T-helper 2 cell treated with Interferon-gamma antibody and Interleukin-4, amounts not matched to agents 5 μg/mL and 100 μg/mL, for 36 hours (primary cell): ENCODE data around the gene CLEC18B.
A peak's percentile ranks its signal among the peaks of the same experiment; 100 is the strongest.
"Not testable (repeated sequence)": the region's sequence is repeated elsewhere in the genome, so short reads cannot be mapped to it uniquely, and the experiment has no call there.

Source experiments
- DNase-seq: peaks from one replicate; pipeline ENCODE4 v3.0.0; 2021; ENCODE audit warnings: low spot score
- H3K27ac Mint-ChIP-seq: one replicate; pipeline ENCODE4 v1.8.0; 2021; ENCODE audit warnings: mild to moderate bottlenecking, mixed read lengths
- H3K27me3 Mint-ChIP-seq: one replicate; pipeline ENCODE4 v1.8.0; 2021; ENCODE audit warnings: low read depth, mixed read lengths
- H3K36me3 Mint-ChIP-seq: one replicate; pipeline ENCODE4 v1.8.0; 2021; ENCODE audit warnings: low read depth, mixed read lengths
- H3K4me1 Mint-ChIP-seq: one replicate; pipeline ENCODE4 v1.8.0; 2021; ENCODE audit warnings: low read depth, mixed read lengths
- H3K4me3 Mint-ChIP-seq: one replicate; pipeline ENCODE4 v1.8.0; 2022; ENCODE audit warnings: mild to moderate bottlenecking, moderate library complexity, mixed read lengths
- H3K9me3 Mint-ChIP-seq: one replicate; pipeline ENCODE4 v1.8.0; 2021; ENCODE audit warnings: mixed read lengths

CLEC18B gene

GRCh38 chr16:74420612-74421481 is at the start of gene CLEC18B:
Gene CLEC18B, minus strand, starts transcription at chr16:74421478. Its CDS starts 208 bp downstream, at chr16:74421270.
- DNase-seq, H3K9me3 Mint-ChIP-seq, H3K4me1 Mint-ChIP-seq, H3K4me3 Mint-ChIP-seq, H3K36me3 Mint-ChIP-seq, H3K27me3 Mint-ChIP-seq, H3K27ac Mint-ChIP-seq: not testable (repeated sequence)

- H3K36me3 Mint-ChIP-seq: peaks cover 72% of the 10 kb centered on the region
- H3K27me3 Mint-ChIP-seq: no peaks in the 10 kb centered on the region
- DNase-seq: no peak
- H3K9me3 Mint-ChIP-seq: no peaks in the 10 kb centered on the region
- H3K4me1 Mint-ChIP-seq: peaks cover 19% of the 10 kb centered on the region
- no peak overlapping the region for H3K27ac Mint-ChIP-seq
- no peak overlapping the region for H3K4me3 Mint-ChIP-seq
These were observed 48.7 kb upstream of the CLEC18B start for GRCh38 chr16:74469946-74470478.

GRCh38 chr16:74468807-74469525 is 47.7 kb upstream of the CLEC18B start:
- DNase-seq: no peak
- Mint-ChIP-seq H3K4me1 (peaks cover 19% of the 10 kb centered on the region), H3K4me3 (no peak overlapping the region), H3K9me3 (no peaks in the 10 kb centered on the region), H3K36me3 (peaks cover 73% of the 10 kb centered on the region), H3K27me3 (no peaks in the 10 kb centered on the region), H3K27ac (no peak overlapping the region)

- Mint-ChIP-seq H3K27ac (peak overlapping the region; percentile 16), H3K4me3 (peak overlapping the region; percentile 37), H3K9me3 (no peaks in the 10 kb centered on the region), H3K36me3 (peaks cover 79% of the 10 kb centered on the region), H3K4me1 (peaks cover 19% of the 10 kb centered on the region), H3K27me3 (no peaks in the 10 kb centered on the region)
- DNase-seq: peak; percentile 10
These were observed 45.6 kb upstream of the CLEC18B start for GRCh38 chr16:74466872-74467271.

- Mint-ChIP-seq H3K9me3 (no peaks in the 10 kb centered on the region), H3K27ac (no peak overlapping the region), H3K4me3 (peak overlapping the region; percentile 37), H3K4me1 (peaks cover 19% of the 10 kb centered on the region), H3K36me3 (peaks cover 76% of the 10 kb centered on the region), H3K27me3 (no peaks in the 10 kb centered on the region)
- no peak for DNase-seq
These were observed 44.8 kb upstream of the CLEC18B start for GRCh38 chr16:74465851-74466685.

GRCh38 chr16:74465281-74465680 is 44.0 kb upstream of the CLEC18B start:
- Mint-ChIP-seq H3K4me3 (no peak overlapping the region), H3K9me3 (no peaks in the 10 kb centered on the region), H3K27ac (no peak overlapping the region), H3K27me3 (no peaks in the 10 kb centered on the region), H3K4me1 (peaks cover 19% of the 10 kb centered on the region), H3K36me3 (peaks cover 80% of the 10 kb centered on the region)
- no peak for DNase-seq

- DNase-seq: no peak
- Mint-ChIP-seq H3K27ac (no peak overlapping the region), H3K4me3 (no peak overlapping the region), H3K36me3 (peaks cover 72% of the 10 kb centered on the region), H3K9me3 (no peaks in the 10 kb centered on the region), H3K4me1 (peaks cover 19% of the 10 kb centered on the region), H3K27me3 (no peaks in the 10 kb centered on the region)
These were observed 42.6 kb upstream of the CLEC18B start for GRCh38 chr16:74463888-74464287.

GRCh38 chr16:74462361-74462760 is 41.1 kb upstream of the CLEC18B start:
- no peak for DNase-seq
- H3K27ac Mint-ChIP-seq: no peak overlapping the region
- H3K4me3 Mint-ChIP-seq: no peak overlapping the region
- peaks cover 13% of the 10 kb centered on the region for H3K4me1 Mint-ChIP-seq
- H3K27me3 Mint-ChIP-seq: no peaks in the 10 kb centered on the region
- peaks cover 70% of the 10 kb centered on the region for H3K36me3 Mint-ChIP-seq
- H3K9me3 Mint-ChIP-seq: no peaks in the 10 kb centered on the region

- Mint-ChIP-seq H3K36me3 (peaks cover 65% of the 10 kb centered on the region), H3K4me1 (peaks cover 8% of the 10 kb centered on the region), H3K27ac (no peak overlapping the region), H3K27me3 (no peaks in the 10 kb centered on the region), H3K4me3 (no peak overlapping the region), H3K9me3 (no peaks in the 10 kb centered on the region)
- no peak for DNase-seq
These were observed 40.5 kb upstream of the CLEC18B start for GRCh38 chr16:74461826-74462225.

- DNase-seq: no peak
- Mint-ChIP-seq H3K27me3 (no peaks in the 10 kb centered on the region), H3K4me1 (no peaks in the 10 kb centered on the region), H3K9me3 (no peaks in the 10 kb centered on the region), H3K36me3 (peaks cover 68% of the 10 kb centered on the region), H3K4me3 (no peak overlapping the region), H3K27ac (no peak overlapping the region)
These were observed 39.3 kb upstream of the CLEC18B start for GRCh38 chr16:74460542-74460941.

GRCh38 chr16:74456290-74456625 is 35.0 kb upstream of the CLEC18B start:
- H3K36me3 Mint-ChIP-seq: peaks cover 55% of the 10 kb centered on the region
- no peaks in the 10 kb centered on the region for H3K27me3 Mint-ChIP-seq
- H3K27ac Mint-ChIP-seq: no peak overlapping the region
- H3K9me3 Mint-ChIP-seq: no peaks in the 10 kb centered on the region
- H3K4me1 Mint-ChIP-seq: no peaks in the 10 kb centered on the region
- no peak overlapping the region for H3K4me3 Mint-ChIP-seq
- DNase-seq: no peak

- H3K4me3 Mint-ChIP-seq: no peak overlapping the region
- no peaks in the 10 kb centered on the region for H3K27me3 Mint-ChIP-seq
- H3K36me3 Mint-ChIP-seq: peaks cover 57% of the 10 kb centered on the region
- no peak for DNase-seq
- H3K4me1 Mint-ChIP-seq: no peaks in the 10 kb centered on the region
- H3K27ac Mint-ChIP-seq: no peak overlapping the region
- H3K9me3 Mint-ChIP-seq: no peaks in the 10 kb centered on the region
These were observed 34.5 kb upstream of the CLEC18B start for GRCh38 chr16:74455619-74456289.

- H3K4me1 Mint-ChIP-seq: no peaks in the 10 kb centered on the region
- H3K4me3 Mint-ChIP-seq: no peak overlapping the region
- no peak overlapping the region for H3K27ac Mint-ChIP-seq
- no peaks in the 10 kb centered on the region for H3K9me3 Mint-ChIP-seq
- no peaks in the 10 kb centered on the region for H3K27me3 Mint-ChIP-seq
- H3K36me3 Mint-ChIP-seq: peaks cover 54% of the 10 kb centered on the region
- no peak for DNase-seq
These were observed 33.9 kb upstream of the CLEC18B start for GRCh38 chr16:74455213-74455612.
